B cell (primary cell): ENCODE results near the gene RIN3. TPM values are rescaled to one million over a fixed set of nuclear protein-coding genes. Genes with fewer than 3 reads are reported as not detected.

Experiments used
- ATAC-seq: fragments of 200-7000 bp; cut with Tn5 transposase; one replicate; pipeline ENCODE4 v1.10.0; 2021; ENCODE audit warnings: low read depth, mild to moderate bottlenecking, moderate number of reproducible peaks, moderate library complexity
- CTCF ChIA-PET: fragments of 350-600 bp; sonication (Branson Sonifier 250); formaldehyde crosslinking; loops from one replicate; lab custom pipeline; 2021; ENCODE audit warnings: antibody characterized with exemption, inconsistent platforms; lab: Charles Lee
- POLR2A ChIA-PET: fragments of 350-600 bp; sonication (Branson Sonifier 250); formaldehyde crosslinking; loops from one replicate; lab custom pipeline; 2021; ENCODE audit warnings: antibody characterized with exemption; lab: Charles Lee
- DNase-seq: peaks from one replicate; pipeline ENCODE4 v3.0.0; 2013
- H2AFZ ChIP-seq: 2 replicates; pipeline ENCODE4 v1.6.1; 2012; ENCODE audit warnings: mild to moderate bottlenecking, low read depth, low read length; ENCODE audit not compliant: insufficient read depth, poor library complexity, severe bottlenecking
- H3K27ac ChIP-seq, 2 donors: 1 replicate in 1 of 2; 2 replicates in 1 of 2; pipeline ENCODE4 v1.5.1; 2012 to 2013; ENCODE audit warnings: low read length in 2 of 2, mild to moderate bottlenecking in 2 of 2, moderate library complexity in 1 of 2
- H3K27me3 ChIP-seq, 4 experiments: fragments of 200-600 bp in 1 of 4; sonication (generic) in 1 of 4; replicated peaks in 1 of 4; 1 replicate in 2 of 4; 2 replicates in 2 of 4; pipeline versions ENCODE4 v1.6.1 to v1.7.0; 2013 to 2016; ENCODE audit warnings: low read length in 3 of 4, mild to moderate bottlenecking in 2 of 4, mixed read lengths in 1 of 4, moderate library complexity in 1 of 4; ENCODE audit not compliant: insufficient read depth in 4 of 4, control insufficient read depth in 3 of 4; ENCODE audit errors: control extremely low read depth in 1 of 4
- H3K36me3 ChIP-seq, 2 experiments: replicated peaks in 1 of 2; 1 replicate in 1 of 2; 2 replicates in 1 of 2; pipeline versions ENCODE4 v1.6.1 to v1.7.1; 2013; ENCODE audit warnings: low read length in 1 of 2; ENCODE audit not compliant: insufficient read depth in 2 of 2, control insufficient read depth in 1 of 2; ENCODE audit errors: control extremely low read depth in 1 of 2, extremely low read depth in 1 of 2
- H3K4me1 ChIP-seq, 2 donors: fragments of 200-600 bp in 1 of 2; sonication (generic) in 1 of 2; 1 replicate in 1 of 2; 2 replicates in 1 of 2; pipeline versions ENCODE4 v1.5.1 to v1.6.1; 2013 to 2017; ENCODE audit warnings: low read length in 2 of 2; ENCODE audit not compliant: control insufficient read depth in 2 of 2, insufficient read depth in 2 of 2
- H3K4me2 ChIP-seq: replicated peaks from 2 replicates; pipeline ENCODE3; 2012; ENCODE audit warnings: mild to moderate bottlenecking, low read depth, low read length; ENCODE audit not compliant: poor library complexity, severe bottlenecking
- H3K4me3 ChIP-seq, 5 experiments: fragments of 200-600 bp in 1 of 5; sonication (generic) in 1 of 5; 1 replicate in 3 of 5; 2 replicates in 2 of 5; pipeline versions ENCODE4 v1.5.1 to v1.7.0; 2011 to 2016; ENCODE audit warnings: low read length in 4 of 5, mild to moderate bottlenecking in 4 of 5, low read depth in 2 of 5, control low read depth in 1 of 5, moderate library complexity in 1 of 5; ENCODE audit not compliant: insufficient read depth in 1 of 5; ENCODE audit errors: control extremely low read depth in 1 of 5, extremely low read depth in 1 of 5
- H3K79me2 ChIP-seq: fragments of 200-600 bp; sonication (generic); one replicate; pipeline ENCODE4 v1.6.0; 2016; ENCODE audit warnings: low read length; ENCODE audit not compliant: control insufficient read depth, insufficient read depth
- H3K9ac ChIP-seq: fragments of 200-600 bp; sonication (generic); 2 replicates; pipeline ENCODE4 v1.6.1; 2017; ENCODE audit warnings: mild to moderate bottlenecking, low read length, moderate library complexity
- H3K9me3 ChIP-seq, 3 donors: one replicate each; pipeline versions ENCODE4 v1.6.1 to v1.7.1; 2013; ENCODE audit warnings: low read length in 2 of 3; ENCODE audit not compliant: control insufficient read depth in 2 of 3, insufficient read depth in 1 of 3; ENCODE audit errors: control extremely low read depth in 1 of 3
- H4K20me1 ChIP-seq: 2 replicates; pipeline ENCODE4 v1.6.0; 2012; ENCODE audit warnings: mild to moderate bottlenecking, low read length; ENCODE audit not compliant: insufficient read depth, control insufficient read depth, poor library complexity, severe bottlenecking
- H3K27ac Mint-ChIP-seq: one replicate; pipeline ENCODE4 v1.8.0; 2021; ENCODE audit warnings: mixed read lengths
- H3K27me3 Mint-ChIP-seq: one replicate; pipeline ENCODE4 v1.8.0; 2021; ENCODE audit warnings: mixed read lengths
- H3K4me1 Mint-ChIP-seq: one replicate; pipeline ENCODE4 v1.8.0; 2021; ENCODE audit warnings: mixed read lengths
- H3K4me3 Mint-ChIP-seq: one replicate; pipeline ENCODE4 v1.8.0; 2021; ENCODE audit warnings: mixed read lengths
- H3K9me3 Mint-ChIP-seq: one replicate; pipeline ENCODE4 v1.8.0; 2022; ENCODE audit warnings: mixed read lengths; ENCODE audit not compliant: insufficient read depth
- CTCF ChIP-seq: fragments of 200-600 bp; IDR thresholded peaks from one replicate; pipeline ENCODE4 v1.8.0; 2022; ENCODE audit warnings: antibody characterized with exemption, mild to moderate bottlenecking
- EZH2 ChIP-seq: IDR thresholded peaks from 2 replicates; pipeline ENCODE4 v1.6.1; 2012; ENCODE audit warnings: borderline replicate concordance, low read depth, mild to moderate bottlenecking, moderate library complexity, low read length; ENCODE audit not compliant: insufficient read depth, poor library complexity, severe bottlenecking
- WGBS: methylation state at CpG from one replicate; pipeline ENCODE4 v1.1.5; 2013; ENCODE audit warnings: missing lambda C conversion rate; ENCODE audit not compliant: insufficient coverage; 5-methylcytosine and 5-hydroxymethylcytosine counted together
- intact Hi-C: fragments of 100-400 bp; cut with micrococcal nuclease; formaldehyde crosslinking; loops from one replicate; pipeline ENCODE4 v1.10.0; 2022
- polyA plus RNA-seq: library from polyadenylated mRNA; depleted of rRNA; stranded (reverse); fragments of >200 nt; gene quantifications from 2 replicates; pipeline ENCODE4 v1.2.3, GENCODE V29; 2012
- total RNA-seq, 2 donors: library from RNA; stranded (reverse); fragments of 120-200 nt in 1 of 2; gene quantifications; 1 replicate in 1 of 2; 2 replicates in 1 of 2; pipeline versions ENCODE4 v1.2.3 to v1.2.4, GENCODE V29; 2013 to 2022

Gene RIN3
- total and polyA plus RNA-seq, 2 donors (not counting 1 experiment from before 2014, with no cell fraction given) = 62.1 to 123 TPM

- Histone ChIP-seq H3K79me2 (peaks cover 20% of the 10 kb centered on the region), H3K9ac (no peak overlapping the region), H3K27ac (no peak overlapping the region), H3K9me3 (peaks cover 0 to 11% (median 3%) of the 10 kb centered on the region in 3 donors), H2AFZ (no peak overlapping the region), H3K27me3 (no peaks in the 10 kb centered on the region), H3K4me2 (no peak overlapping the region), H3K4me3 (no peak overlapping the region), H3K36me3 (peaks cover 0 to 25% of the 10 kb centered on the region in 2 experiments), H3K4me1 (peaks cover 17 to 19% of the 10 kb centered on the region in 2 donors), H4K20me1 (no peaks in the 10 kb centered on the region)
- Mint-ChIP-seq H3K4me1 (peaks cover 27% of the 10 kb centered on the region), H3K27me3 (no peaks in the 10 kb centered on the region), H3K4me3 (no peak overlapping the region), H3K9me3 (no peaks in the 10 kb centered on the region), H3K27ac (peak overlapping the region; percentile 26)
- TF ChIP-seq EZH2 = no peak
- TF ChIP-seq CTCF = no peak
- POLR2A ChIA-PET = no interaction called here
- CTCF ChIA-PET = interaction anchor here (0.9 to 7.5 kb wide), 5 partner anchors 9 to 126 kb away, joined by 3 to 30 read pairs (median 3); no protein-coding TSS in a partner anchor
- no peak for DNase-seq
- ATAC-seq = no peak
- WGBS = no CpG with 5 or more reads among the region's 1 CpG
- intact Hi-C loops = no loop called here
Observed at GRCh38 chr14:92563765-92564285, 50.2 kb downstream of the RIN3 start.

- H3K4me3 ChIP-seq = no peak overlapping the region
- Mint-ChIP-seq H3K4me1 (peaks cover 34% of the 10 kb centered on the region), H3K27me3 (no peaks in the 10 kb centered on the region), H3K9me3 (no peaks in the 10 kb centered on the region), H3K4me3 (no peak overlapping the region), H3K27ac (no peak overlapping the region)
- peaks cover 22 to 25% of the 10 kb centered on the region in 2 donors for H3K4me1 ChIP-seq
- TF ChIP-seq CTCF (no peak), EZH2 (no peak)
- H4K20me1 ChIP-seq = no peaks in the 10 kb centered on the region
- POLR2A ChIA-PET = no interaction called here
- WGBS = 88% methylated on average over 10 of the region's 13 CpGs
- no peak for ATAC-seq
- H2AFZ ChIP-seq = no peak overlapping the region
- intact Hi-C loops = loop anchor here (5.0 kb wide), 1 partner anchor 88 kb away; no protein-coding TSS in a partner anchor
- H3K79me2 ChIP-seq = peaks cover 20% of the 10 kb centered on the region
- H3K9me3 ChIP-seq = peaks cover 0 to 11% (median 3%) of the 10 kb centered on the region in 3 donors
- no peak for DNase-seq
- no peak overlapping the region for H3K9ac ChIP-seq
- no peak overlapping the region for H3K4me2 ChIP-seq
- H3K27me3 ChIP-seq = no peaks in the 10 kb centered on the region
- peaks cover 0 to 21% of the 10 kb centered on the region in 2 experiments for H3K36me3 ChIP-seq
- CTCF ChIA-PET = interaction anchor here (1.2 to 7.5 kb wide), 4 partner anchors 10 to 125 kb away, joined by 3 to 30 read pairs (median 5); no protein-coding TSS in a partner anchor
- no peak overlapping the region for H3K27ac ChIP-seq
Observed at GRCh38 chr14:92564344-92565039, 50.9 kb downstream of the RIN3 start.
